Epidermal melanocyte (primary cell): Measurements from ENCODE around the gene ADNP2.

Experiments
- DNase-seq: peaks from one replicate; pipeline ENCODE4 v3.0.0; 2011; ENCODE audit warnings: low spot score; ENCODE audit not compliant: insufficient read length

ADNP2 gene

GRCh38 chr18:80171054-80171872 is 62.2 kb downstream of the ADNP2 start:
- no peak for DNase-seq

DNA sequence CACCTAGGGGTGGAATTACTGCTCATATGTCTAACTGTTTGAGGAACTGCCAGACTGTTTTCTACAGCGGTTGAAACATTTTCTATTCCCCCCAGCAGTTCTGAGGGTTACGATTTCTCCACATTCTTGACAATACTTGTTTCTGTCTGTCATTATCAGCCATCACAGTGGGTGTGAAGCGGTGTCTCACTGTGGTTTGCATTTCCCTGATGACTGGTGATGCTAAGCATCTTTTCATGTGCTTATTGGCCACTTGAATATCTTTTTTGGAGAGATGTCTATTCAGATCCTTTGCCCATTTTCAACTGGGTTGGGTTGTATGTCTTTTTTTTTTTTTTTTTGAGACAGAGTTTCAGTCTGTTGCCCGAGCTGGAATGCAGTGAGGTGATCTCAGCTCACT is 63.0 kb downstream of the ADNP2 start:
- no peak for DNase-seq

DNA sequence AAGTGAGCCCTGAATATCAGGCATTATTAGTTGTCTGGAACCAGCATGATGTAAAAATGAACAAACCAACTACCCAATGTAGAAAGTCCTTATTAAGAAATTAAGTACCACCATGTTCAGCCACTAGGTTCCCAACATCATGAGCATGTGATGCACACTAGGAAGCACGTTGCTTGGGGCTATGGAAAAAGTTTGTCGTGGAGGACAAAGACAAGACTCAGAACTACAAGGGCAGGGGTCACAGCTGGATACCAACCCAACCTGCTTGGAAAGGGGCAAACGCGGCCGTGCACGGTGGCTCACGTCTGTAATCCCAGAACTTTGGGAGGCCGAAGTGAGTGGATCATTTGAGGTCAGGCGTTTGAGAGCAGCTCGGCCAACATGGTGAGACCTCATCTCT is 64.0 kb downstream of the ADNP2 start:
- no peak for DNase-seq

GRCh38 chr18:80175451-80176204 is 66.6 kb downstream of the ADNP2 start:
- DNase-seq: no peak

DNA sequence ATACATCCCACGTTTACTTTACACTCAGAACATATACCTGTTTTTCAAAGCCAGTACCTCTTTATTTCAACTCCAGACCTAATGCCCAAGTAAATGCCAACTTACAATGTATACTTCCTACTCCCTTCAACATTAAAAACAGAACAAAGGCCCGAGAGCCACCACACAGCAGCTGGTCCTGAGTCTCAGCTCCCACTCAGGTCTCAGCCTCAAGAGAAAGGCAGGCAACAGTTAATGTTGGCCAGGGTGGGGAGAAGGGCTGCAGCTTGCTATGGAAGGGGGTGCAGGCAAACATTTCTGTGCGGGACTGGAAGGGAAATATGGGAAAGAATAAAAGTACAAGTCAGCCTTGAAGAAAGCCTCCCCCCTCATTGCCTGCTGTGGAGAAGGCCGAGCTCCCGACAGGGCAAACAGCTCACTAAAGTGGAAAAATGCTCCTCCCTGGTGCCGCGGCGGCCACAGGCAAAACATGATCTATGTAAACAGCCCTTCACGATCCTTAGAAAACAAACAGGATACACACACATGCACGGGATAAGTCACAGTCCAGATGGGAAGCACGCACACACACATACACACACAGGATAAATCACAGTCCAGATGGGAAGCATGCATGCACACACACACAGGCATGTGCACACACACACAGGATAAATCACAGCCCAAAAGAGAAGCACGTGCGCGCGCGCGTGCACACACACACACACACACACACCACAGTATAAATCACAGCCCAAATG is 67.4 kb downstream of the ADNP2 start:
- peak; percentile 59 for DNase-seq

DNA sequence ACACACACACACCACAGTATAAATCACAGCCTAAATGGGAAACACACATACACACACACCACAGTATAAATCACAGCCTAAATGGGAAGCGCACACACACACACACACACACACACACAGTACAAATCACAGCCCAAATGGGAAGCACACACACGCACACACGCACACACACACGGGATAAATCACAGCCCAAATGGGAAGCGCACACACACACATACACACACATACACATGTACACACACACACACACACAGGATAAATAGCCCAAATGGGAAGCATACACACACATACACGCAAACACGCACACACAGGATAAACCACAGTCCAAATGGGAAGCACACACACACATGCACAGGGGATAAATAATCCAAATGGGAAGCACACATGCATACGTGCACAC is 68.1 kb downstream of the ADNP2 start:
- no peak for DNase-seq

DNA sequence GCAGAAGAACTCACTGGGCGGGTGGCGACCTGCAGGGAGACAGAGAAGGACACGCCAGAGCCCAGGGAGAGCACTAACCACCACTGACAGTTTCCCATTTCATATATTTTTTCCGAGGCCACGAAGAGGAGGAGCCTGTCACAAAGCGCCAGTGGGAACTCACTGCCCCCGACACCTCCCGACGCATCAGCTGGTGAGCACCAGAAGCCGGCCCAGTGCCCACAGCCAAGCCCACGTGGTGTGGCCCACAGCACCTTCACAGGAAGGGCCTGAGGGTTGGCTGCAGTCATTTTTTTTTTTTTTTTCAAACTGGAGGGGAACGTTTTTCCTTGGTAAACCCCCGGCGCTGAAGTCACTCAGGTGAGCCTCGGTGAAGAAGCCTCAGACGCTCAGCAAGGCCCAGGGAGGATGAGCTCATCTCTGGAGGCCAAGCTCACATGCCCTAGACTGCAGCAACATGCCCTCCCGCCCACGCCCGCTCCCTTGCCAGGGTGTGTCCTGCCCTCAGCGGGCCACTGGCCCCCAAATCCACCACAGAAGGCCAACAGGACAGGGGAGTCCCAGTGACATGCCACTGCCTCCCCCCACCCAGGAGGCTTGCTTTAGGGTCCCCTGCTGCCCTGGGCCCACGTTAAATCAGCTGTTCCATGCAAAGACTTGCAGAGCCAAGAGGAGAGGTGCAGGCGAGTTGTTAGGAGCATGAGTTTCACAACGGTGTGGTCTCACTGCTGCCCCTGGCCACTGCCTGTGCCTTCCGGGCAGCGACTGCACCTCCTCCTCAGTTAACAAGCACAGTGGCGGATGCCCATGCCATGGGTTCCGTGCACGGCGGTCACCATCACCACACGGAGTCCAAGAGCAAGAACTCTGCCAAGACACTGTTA is 70.1 kb downstream of the ADNP2 start:
- no peak for DNase-seq

- no peak for DNase-seq
Observed at GRCh38 chr18:80179857-80180558, 70.9 kb downstream of the ADNP2 start.

DNA sequence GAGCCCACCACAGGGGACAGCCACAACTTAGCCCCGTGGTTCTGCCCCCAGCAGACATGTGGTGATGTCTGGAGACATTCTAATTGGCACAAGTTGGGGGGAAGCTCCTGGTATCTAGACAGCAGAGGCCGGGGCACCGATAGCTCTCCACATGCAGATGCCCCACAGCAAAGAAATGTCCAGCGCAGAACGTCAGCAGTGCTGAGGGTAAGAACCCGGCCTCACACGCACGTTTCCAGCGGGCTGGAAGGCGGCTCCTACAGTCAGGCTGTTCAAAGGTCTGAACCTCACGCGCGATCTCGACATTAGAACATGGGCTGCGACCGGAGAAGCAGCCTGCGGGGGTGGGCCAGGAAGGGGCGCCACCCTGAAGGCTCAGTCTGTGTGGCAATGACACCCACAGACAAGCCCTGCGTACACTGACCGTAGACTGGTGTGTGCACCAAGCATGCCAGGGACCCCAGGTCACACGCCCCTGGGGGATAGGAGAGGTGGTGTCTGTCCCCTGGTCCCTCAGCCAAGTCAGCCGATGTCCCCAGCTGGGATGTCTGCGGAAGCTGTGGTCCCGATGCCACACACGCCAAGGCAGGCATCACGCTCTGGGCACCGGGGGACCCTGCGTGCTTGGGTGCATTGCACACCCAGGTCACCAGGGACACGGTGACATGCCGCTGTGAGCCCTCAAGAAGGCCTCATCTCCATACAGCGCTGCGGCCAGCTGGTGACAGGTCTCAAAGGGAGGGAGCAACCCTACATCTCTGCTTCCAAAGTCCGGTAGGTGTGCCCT is 71.9 kb downstream of the ADNP2 start:
- no peak for DNase-seq

GRCh38 chr18:80181642-80182461 is 72.8 kb downstream of the ADNP2 start:
- no peak for DNase-seq

DNA sequence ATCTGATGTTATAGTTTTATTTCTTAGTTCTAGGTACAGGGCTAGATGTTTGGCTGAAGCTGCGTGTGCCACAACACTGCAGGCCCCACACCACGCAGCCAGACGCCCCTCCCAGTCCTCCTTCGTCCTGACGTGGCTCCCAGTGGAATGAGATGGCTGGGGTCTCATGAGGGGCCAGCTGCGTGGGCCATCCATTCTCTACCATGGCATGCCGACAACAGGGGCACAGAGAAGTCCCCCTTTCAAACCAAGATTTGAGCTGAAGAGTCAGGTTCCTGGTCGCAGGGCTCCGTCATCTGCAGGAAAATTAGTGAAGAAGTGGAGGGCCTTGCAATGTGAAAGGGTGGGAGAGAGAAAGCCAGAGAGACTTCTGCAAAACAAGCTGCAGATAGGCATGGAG is 73.8 kb downstream of the ADNP2 start:
- DNase-seq: no peak

- peak; percentile 64 for DNase-seq
Observed at GRCh38 chr18:80183273-80184050, 74.4 kb downstream of the ADNP2 start.

- no peak for DNase-seq
Observed at GRCh38 chr18:80184243-80184772, 75.2 kb downstream of the ADNP2 start.

DNA sequence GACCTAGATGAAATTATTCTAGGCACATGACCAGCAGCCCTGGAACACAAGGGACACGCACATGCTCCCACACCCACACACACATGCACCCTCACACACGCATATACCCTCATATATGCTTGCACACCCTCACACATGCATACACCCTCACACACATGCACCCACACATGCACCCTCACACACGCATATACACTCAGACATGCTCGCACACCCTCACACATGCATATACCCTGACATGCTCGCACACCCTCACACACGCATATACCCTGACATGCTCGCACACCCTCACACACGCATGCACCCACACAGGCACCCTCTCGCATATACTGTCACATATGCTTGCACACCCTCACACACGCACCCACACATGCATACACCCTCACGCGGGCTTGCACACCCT is 76.5 kb downstream of the ADNP2 start:
- DNase-seq: no peak

DNA sequence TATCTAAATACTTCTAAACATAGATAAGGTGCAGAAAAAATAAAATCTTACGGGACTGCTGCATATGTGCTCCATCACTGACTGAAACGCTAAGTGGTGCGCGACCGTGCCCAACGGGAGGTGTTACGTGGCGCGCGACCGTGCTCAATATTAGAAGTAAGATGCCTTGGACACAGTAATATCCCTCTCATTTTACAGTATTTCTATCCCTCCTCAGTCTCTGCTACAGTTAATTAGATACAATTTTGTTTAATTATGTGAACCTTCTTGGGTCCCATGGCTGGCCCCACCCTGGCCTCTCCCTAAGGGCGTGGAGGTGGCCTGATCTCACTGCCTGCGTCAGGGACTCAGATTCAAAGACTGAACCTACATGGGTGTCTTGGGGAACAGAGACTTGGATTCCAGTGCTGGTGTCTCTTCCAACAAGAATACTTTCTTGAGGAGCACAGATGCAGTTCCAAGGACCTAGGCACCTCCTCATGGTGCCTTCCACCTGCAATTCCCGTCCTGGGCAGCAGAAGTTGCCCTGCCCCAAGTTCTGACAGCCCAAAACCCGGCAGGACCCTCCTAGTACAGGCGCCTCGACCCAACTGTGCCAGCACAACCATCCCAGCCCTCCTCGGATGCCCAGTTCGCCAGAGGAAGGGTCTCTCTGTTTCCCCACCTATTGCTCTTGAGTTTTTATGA is 79.0 kb downstream of the ADNP2 start:
- no peak for DNase-seq

DNA sequence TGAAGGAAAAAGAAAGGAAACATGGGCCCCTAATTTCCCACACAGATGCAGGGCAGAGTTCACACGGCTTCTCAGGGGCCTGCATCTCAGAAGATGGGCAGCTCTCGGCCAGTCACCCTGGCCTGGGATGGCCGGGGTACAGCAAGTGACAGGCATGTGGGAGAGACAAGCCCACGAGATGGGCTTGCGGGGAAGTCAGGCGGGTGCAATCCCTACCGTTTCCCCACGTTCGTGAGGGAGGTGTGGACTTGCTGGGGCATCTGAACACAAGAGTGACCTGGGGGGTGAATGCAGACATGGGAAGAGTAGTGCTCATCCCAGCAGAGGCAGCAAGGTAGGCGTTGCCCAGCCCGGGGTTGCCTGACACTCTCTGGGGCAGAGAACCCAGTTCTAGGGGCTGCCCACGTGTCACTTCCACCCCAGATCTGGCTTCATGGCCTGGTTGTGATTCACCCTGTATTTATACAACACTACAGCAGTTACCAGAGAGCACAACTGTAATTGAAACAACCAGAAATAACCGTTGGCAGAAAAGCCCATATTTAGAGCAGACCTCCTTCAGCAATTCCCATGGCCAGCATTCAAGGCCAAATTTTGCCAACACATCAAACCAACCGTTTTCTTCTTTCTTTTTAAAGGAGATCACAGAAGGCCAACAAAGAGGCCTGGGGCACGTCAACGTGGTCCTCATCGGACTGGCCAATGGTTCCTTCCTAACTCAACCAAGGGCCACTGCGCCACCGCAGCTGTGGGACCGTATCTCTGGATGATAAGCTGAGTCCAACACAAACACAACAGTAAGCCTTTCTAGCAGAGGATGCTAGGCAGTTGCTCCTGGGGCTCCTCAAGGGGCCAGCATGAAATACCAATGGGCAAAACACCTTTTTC is 79.8 kb downstream of the ADNP2 start:
- DNase-seq: no peak
